ENCODE results near the gene ARHGAP26. TPM values are rescaled to one million over a fixed set of nuclear protein-coding genes. Genes with fewer than 3 reads are reported as not detected.

The ARHGAP26 gene
- polyA plus RNA-seq, 1 donor from 2014 or later, result 0.83 TPM

DNA sequence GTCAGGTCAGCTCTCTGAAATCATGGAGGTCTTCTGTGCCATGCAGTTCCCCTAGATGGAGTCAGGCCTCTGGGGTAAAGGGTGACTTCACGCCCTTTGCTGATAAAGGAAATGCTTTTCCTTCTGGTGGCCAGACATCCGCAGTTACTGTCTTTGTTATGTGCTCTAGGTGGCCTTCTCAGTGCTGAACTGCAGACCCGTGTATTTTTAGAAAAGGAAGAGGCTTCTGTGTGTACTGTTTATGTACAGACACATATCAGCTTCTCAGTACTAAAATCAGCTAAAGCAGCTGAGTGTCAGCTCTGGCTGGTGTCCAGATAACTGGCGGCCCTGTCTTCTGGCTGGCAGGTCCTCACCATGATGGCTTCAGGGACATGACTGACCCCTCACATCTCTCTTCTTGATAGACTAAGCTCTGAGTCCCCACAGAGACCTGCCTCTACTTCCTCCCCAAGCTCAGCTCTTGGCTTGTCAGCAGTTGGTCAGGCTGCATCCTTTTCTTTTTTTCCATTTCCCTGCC is 75.3 kb downstream of the ARHGAP26 start:
- H3K27ac ChIP-seq (ENCODE audit: low read length), result no peak overlapping the region
- H3K9ac ChIP-seq (ENCODE audit: low read length), result no peak overlapping the region

GRCh38 chr5:142845954-142846398 is 75.8 kb downstream of the ARHGAP26 start:
- Histone ChIP-seq H3K4me3 (ENCODE audit: low read length) (no peak overlapping the region), H3K9me2 (ENCODE audit: insufficient read depth, low read length) (no peaks in the 10 kb centered on the region), H3K27ac (ENCODE audit: low read length) (no peak overlapping the region), H3K36me3 (ENCODE audit: insufficient read depth, low read length) (no peaks in the 10 kb centered on the region), H4K20me1 (ENCODE audit: insufficient read depth) (no peaks in the 10 kb centered on the region), H3K9me3 (ENCODE audit: low read length) (no peaks in the 10 kb centered on the region), H3K27me3 (ENCODE audit: insufficient read depth, low read depth, low read length) (no peaks in the 10 kb centered on the region), H3F3A (ENCODE audit: insufficient read depth, low read length, poor library complexity, severe bottlenecking) (no peaks in the 10 kb centered on the region), H3K79me2 (replicated peaks; ENCODE audit: insufficient read depth, low read length) (no peaks in the 10 kb centered on the region), H2AFZ (ENCODE audit: low read depth, low read length) (no peak overlapping the region), H3K4me2 (ENCODE audit: low read length) (no peak overlapping the region), H3K9ac (ENCODE audit: low read length) (no peak overlapping the region)
- TF ChIP-seq EZH2 (IDR thresholded peaks at IDR 0.05; ENCODE audit: borderline replicate concordance, insufficient read depth, low read length, poor library complexity, severe bottlenecking) (no peak), SMC3 (conservative IDR thresholded peaks at IDR 0.05; ENCODE audit: poor library complexity) (no peak), POLR2AphosphoS5 (IDR thresholded peaks at IDR 0.05) (no peak), RAD21 (conservative IDR thresholded peaks at IDR 0.05) (no peak), MXI1 (conservative IDR thresholded peaks at IDR 0.05; ENCODE audit: poor library complexity, severe bottlenecking) (no peak), CTCF (IDR thresholded peaks at IDR 0.05; ENCODE audit: poor library complexity, severe bottlenecking) (no peak), TAF1 (IDR thresholded peaks at IDR 0.05; ENCODE audit: low read depth) (no peak), EP300 (conservative IDR thresholded peaks at IDR 0.05; ENCODE audit: poor library complexity, severe bottlenecking) (no peak)
- TF ChIP-seq, protein P1, sequence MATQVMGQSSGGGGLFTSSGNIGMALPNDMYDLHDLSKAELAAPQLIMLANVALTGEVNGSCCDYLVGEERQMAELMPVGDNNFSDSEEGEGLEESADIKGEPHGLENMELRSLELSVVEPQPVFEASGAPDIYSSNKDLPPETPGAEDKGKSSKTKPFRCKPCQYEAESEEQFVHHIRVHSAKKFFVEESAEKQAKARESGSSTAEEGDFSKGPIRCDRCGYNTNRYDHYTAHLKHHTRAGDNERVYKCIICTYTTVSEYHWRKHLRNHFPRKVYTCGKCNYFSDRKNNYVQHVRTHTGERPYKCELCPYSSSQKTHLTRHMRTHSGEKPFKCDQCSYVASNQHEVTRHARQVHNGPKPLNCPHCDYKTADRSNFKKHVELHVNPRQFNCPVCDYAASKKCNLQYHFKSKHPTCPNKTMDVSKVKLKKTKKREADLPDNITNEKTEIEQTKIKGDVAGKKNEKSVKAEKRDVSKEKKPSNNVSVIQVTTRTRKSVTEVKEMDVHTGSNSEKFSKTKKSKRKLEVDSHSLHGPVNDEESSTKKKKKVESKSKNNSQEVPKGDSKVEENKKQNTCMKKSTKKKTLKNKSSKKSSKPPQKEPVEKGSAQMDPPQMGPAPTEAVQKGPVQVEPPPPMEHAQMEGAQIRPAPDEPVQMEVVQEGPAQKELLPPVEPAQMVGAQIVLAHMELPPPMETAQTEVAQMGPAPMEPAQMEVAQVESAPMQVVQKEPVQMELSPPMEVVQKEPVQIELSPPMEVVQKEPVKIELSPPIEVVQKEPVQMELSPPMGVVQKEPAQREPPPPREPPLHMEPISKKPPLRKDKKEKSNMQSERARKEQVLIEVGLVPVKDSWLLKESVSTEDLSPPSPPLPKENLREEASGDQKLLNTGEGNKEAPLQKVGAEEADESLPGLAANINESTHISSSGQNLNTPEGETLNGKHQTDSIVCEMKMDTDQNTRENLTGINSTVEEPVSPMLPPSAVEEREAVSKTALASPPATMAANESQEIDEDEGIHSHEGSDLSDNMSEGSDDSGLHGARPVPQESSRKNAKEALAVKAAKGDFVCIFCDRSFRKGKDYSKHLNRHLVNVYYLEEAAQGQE (IDR thresholded peaks at IDR 0.05; ENCODE audit: borderline replicate concordance), result no peak

More for the DNA sequence above, 75.3 kb downstream of the ARHGAP26 start:
- H3K27me3 ChIP-seq (ENCODE audit: insufficient read depth, low read depth, low read length), result no peaks in the 10 kb centered on the region
- H3K36me3 ChIP-seq (ENCODE audit: insufficient read depth, low read length), result no peaks in the 10 kb centered on the region
- no peak overlapping the region for H2AFZ ChIP-seq (ENCODE audit: low read depth, low read length)
- H3F3A ChIP-seq (ENCODE audit: insufficient read depth, low read length, poor library complexity, severe bottlenecking), result no peaks in the 10 kb centered on the region
- TF ChIP-seq RAD21 (conservative IDR thresholded peaks at IDR 0.05) (no peak), EZH2 (IDR thresholded peaks at IDR 0.05; ENCODE audit: borderline replicate concordance, insufficient read depth, low read length, poor library complexity, severe bottlenecking) (no peak), EP300 (conservative IDR thresholded peaks at IDR 0.05; ENCODE audit: poor library complexity, severe bottlenecking) (no peak), CTCF (IDR thresholded peaks at IDR 0.05; ENCODE audit: poor library complexity, severe bottlenecking) (no peak), POLR2AphosphoS5 (IDR thresholded peaks at IDR 0.05) (no peak), SMC3 (conservative IDR thresholded peaks at IDR 0.05; ENCODE audit: poor library complexity) (no peak), MXI1 (conservative IDR thresholded peaks at IDR 0.05; ENCODE audit: poor library complexity, severe bottlenecking) (no peak), TAF1 (IDR thresholded peaks at IDR 0.05; ENCODE audit: low read depth) (no peak)
- TF ChIP-seq, protein P1 (IDR thresholded peaks at IDR 0.05; ENCODE audit: borderline replicate concordance), result no peak
- no peak overlapping the region for H3K4me3 ChIP-seq (ENCODE audit: low read length)
- H3K79me2 ChIP-seq (replicated peaks; ENCODE audit: insufficient read depth, low read length), result no peaks in the 10 kb centered on the region
- H3K9me3 ChIP-seq (ENCODE audit: low read length), result no peaks in the 10 kb centered on the region
- H4K20me1 ChIP-seq (ENCODE audit: insufficient read depth), result no peaks in the 10 kb centered on the region
- H3K9me2 ChIP-seq (ENCODE audit: insufficient read depth, low read length), result no peaks in the 10 kb centered on the region
- no peak overlapping the region for H3K4me2 ChIP-seq (ENCODE audit: low read length)
